HG03439 (cell line): ENCODE results near the gene CDH20.

Source experiments
- ATAC-seq: cut with Tn5 transposase; IDR thresholded peaks from one replicate; pipeline ENCODE4 v1.9.1; 2021; ENCODE audit warnings: mild to moderate bottlenecking, moderate library complexity; ENCODE audit not compliant: unreplicated experiment

Gene CDH20

GRCh38 chr18:61420218-61420885 is 87.1 kb downstream of the CDH20 start:
- ATAC-seq = no peak

- ATAC-seq = no peak
Observed at GRCh38 chr18:61426492-61427053, 93.3 kb downstream of the CDH20 start.

GRCh38 chr18:61428266-61428665 is 95.0 kb downstream of the CDH20 start:
- ATAC-seq = no peak

GRCh38 chr18:61432590-61432989 is 99.4 kb downstream of the CDH20 start:
- ATAC-seq = no peak

GRCh38 chr18:61435064-61435652 is 101.9 kb downstream of the CDH20 start:
- peak; percentile 82 for ATAC-seq

- ATAC-seq = no peak
Observed at GRCh38 chr18:61443081-61443725, 110.0 kb downstream of the CDH20 start.

- ATAC-seq = no peak
Observed at GRCh38 chr18:61448316-61448715, 115.1 kb downstream of the CDH20 start.

- ATAC-seq = no peak
Observed at GRCh38 chr18:61459896-61460648, 126.8 kb downstream of the CDH20 start.

- no peak for ATAC-seq
Observed at GRCh38 chr18:61464551-61465142, 131.4 kb downstream of the CDH20 start.

GRCh38 chr18:61466736-61467135 is 133.5 kb downstream of the CDH20 start:
- no peak for ATAC-seq

GRCh38 chr18:61470031-61470674 is 136.9 kb downstream of the CDH20 start:
- no peak for ATAC-seq

- ATAC-seq = no peak
Observed at GRCh38 chr18:61471541-61471940, 138.3 kb downstream of the CDH20 start.

GRCh38 chr18:61471942-61472341 is 138.7 kb downstream of the CDH20 start:
- ATAC-seq = no peak

GRCh38 chr18:61474341-61474740 is 141.1 kb downstream of the CDH20 start:
- no peak for ATAC-seq

- no peak for ATAC-seq
Observed at GRCh38 chr18:61474918-61475317, 141.7 kb downstream of the CDH20 start.

- ATAC-seq = no peak
Observed at GRCh38 chr18:61475931-61476330, 142.7 kb downstream of the CDH20 start.

- ATAC-seq = no peak
Observed at GRCh38 chr18:61489334-61489733, 156.1 kb downstream of the CDH20 start.

- ATAC-seq = no peak
Observed at GRCh38 chr18:61496374-61496773, 163.1 kb downstream of the CDH20 start.

GRCh38 chr18:61497422-61497821 is 164.2 kb downstream of the CDH20 start:
- no peak for ATAC-seq

- ATAC-seq = no peak
Observed at GRCh38 chr18:61502472-61502871, 169.2 kb downstream of the CDH20 start.
